DND-41 (cell line): ENCODE data around the gene NPNT.

Source experiments
- CTCF ChIP-seq: IDR thresholded peaks from 2 replicates; pipeline ENCODE4 v1.5.1; 2012; ENCODE audit warnings: borderline replicate concordance, low read length, moderate library complexity, mild to moderate bottlenecking; ENCODE audit not compliant: poor library complexity, severe bottlenecking; ENCODE audit errors: extremely low read depth
- EZH2 ChIP-seq: IDR thresholded peaks from 3 replicates; pipeline ENCODE4 v1.6.1; 2012; ENCODE audit warnings: borderline replicate concordance, low read depth, mild to moderate bottlenecking, moderate library complexity, low read length, inconsistent platforms; ENCODE audit not compliant: severe bottlenecking

- TF ChIP-seq CTCF (no peak), EZH2 (no peak)
These were observed 5.3 kb downstream of the NPNT start for GRCh38 chr4:105900541-105900940.
